Eye (tissue), 1 donor: ENCODE data around the gene NUDT6.
A peak's percentile ranks its signal among the peaks of the same experiment; 100 is the strongest.

Source experiments
- DNase-seq: peaks from one replicate; pipeline ENCODE4 v3.0.0-alpha.2; 2015

The NUDT6 gene

DNA sequence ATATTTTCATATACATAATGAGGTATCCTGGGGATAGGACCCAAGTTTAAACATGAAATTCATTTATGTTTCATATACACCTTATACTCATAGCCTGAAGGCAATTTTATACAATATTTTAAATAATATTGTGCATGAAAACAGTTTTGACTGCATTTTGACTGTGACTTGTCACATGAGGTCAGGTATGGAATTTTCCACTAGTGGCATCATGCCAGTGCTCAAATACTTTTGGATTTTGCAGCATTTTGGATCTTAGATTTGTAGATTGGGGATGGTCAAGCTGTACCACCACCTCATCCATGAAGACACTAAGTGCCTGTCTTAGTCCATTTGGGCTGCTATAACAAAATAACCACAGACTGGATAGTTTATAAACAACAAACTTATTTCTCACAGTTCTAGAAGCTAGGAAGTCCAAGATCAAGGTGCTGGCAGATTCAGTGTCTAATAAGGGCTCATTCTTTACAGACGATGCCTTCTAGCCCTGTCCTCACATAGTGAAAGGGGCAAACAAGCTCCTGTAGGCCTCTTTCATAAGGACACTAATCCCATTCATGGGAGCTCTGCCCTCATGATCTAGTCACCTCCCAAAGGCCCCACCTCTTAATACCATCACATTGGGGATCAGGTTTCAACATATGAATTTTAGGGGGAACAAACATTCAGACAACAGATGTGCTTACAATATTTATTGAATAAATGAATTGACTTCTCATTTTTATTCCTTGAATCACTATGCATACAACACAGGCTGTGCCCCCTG, 9.4 kb downstream of the NUDT6 start:
- no peak for DNase-seq

GRCh38 chr4:122911588-122911987, 10.8 kb downstream of the NUDT6 start:
- DNase-seq = no peak

- DNase-seq = no peak
Measured at GRCh38 chr4:122909683-122910082, 12.7 kb downstream of the NUDT6 start.

GRCh38 chr4:122908223-122908622, 14.2 kb downstream of the NUDT6 start:
- DNase-seq = no peak

DNA sequence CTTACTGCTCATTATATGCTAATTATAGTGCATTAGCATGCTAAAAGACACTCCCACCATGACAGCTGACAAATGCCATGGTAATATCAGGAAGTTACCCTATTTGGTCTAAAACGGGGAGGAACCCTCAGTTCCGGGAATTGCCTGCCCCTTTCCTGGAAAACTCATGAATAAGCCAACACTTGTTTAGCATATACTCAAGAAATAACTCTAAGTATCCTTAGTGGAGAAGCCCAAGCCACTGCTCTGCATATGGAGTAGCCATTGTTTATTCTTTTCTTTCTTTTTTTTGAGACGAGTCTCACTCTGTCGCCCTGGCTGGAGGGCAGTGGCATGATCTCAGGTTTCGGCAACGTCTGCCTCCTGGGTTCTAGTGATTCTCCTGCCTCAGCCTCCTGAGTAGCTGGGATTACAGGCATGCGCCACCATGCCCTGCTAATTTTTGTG, 15.5 kb downstream of the NUDT6 start:
- no peak for DNase-seq

DNA sequence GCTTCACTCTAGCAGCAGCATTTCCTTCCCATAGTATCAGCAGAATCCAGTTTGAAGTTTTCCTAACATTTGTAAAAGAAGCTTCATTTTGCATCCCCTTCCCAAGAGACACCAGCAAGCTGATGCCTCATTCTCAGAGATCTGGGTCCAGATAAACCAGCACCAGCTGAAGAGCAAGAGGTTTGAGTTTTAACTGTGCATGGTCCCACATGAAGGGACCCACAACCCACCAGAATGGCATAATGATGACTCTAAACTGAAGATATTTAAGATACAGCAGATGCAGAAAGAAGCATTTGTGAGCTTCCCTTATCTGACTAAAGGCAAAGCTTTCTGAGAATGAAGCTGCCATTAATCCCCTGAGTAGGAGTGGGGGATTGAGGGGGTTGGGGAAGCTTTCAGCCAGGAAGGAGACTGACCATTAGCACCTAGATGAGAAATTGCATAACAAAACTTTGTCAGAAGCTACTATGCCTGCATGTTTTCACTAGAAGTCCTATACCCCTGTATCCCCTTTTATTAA, 18.6 kb downstream of the NUDT6 start:
- DNase-seq = no peak

DNA sequence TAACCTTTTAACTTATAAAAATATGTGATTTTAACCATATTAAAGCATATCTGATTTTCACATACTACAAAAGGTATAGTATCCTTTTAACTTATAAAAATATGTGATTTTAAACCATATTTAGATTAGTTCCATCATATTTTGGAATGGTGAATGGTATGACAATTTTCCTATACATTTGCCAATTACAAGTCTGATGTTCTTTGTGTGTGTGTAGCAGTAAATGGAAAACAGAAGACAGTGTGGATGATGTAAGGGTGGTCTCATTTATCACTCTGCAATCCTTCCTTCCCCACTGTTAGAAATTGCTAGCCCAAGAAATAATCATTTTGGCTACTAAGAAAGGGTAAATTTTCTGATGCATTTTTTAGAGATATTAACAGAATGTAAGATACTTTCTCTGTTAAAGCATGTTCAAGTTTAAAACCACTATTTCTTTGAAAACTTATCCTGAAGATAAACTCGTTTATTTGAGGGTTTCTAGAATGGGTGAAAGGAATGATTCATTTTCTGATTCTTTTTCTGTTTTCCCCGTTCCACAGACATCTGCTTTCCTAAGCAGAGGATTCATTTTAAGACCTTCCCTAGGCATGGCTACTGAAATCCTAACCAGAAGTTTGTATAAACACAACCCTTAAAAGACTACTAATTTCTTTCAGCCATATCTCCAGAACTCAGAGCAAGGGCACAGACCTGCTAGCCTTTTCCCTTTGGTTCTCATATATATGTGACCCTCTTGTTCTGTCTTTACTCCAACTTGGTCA, 21.0 kb downstream of the NUDT6 start:
- no peak for DNase-seq

DNA sequence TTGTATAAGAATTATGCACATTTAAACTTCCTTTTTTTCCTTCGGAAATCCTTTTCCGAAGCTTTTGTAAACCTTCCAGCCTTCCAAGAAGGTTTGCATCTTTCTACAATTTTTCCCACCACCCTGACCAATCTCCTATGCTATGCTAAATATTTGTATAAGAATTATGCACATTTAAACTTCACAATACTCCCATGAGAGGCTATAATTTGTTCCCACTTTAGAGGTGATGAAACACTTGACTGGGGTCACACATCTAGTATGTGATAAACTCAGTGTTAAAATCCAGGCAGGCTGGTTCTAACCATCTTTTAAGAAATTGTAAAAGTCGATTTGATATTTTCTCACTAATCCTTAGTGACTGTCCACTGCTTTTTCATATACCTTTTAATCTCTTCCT, 22.1 kb downstream of the NUDT6 start:
- DNase-seq = no peak

DNA sequence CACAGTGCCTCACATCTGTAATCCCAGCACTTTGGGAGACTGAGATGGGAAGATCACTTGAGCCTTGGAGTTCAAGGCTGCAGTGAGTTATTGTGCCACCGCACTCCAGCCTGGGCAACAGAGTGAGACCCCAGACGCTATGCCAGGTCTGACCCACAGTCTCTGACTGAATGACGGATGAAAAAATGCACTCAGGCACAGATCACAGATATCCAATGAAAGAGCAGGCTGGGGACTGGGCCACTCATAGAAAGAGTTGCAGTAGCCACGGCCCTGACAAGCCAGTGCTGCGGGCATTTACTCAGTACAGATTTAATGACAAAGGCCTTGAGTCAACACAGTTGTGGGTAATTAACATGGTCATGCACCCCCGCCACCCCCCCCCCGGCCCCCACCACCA, 22.7 kb downstream of the NUDT6 start:
- no peak for DNase-seq

DNA sequence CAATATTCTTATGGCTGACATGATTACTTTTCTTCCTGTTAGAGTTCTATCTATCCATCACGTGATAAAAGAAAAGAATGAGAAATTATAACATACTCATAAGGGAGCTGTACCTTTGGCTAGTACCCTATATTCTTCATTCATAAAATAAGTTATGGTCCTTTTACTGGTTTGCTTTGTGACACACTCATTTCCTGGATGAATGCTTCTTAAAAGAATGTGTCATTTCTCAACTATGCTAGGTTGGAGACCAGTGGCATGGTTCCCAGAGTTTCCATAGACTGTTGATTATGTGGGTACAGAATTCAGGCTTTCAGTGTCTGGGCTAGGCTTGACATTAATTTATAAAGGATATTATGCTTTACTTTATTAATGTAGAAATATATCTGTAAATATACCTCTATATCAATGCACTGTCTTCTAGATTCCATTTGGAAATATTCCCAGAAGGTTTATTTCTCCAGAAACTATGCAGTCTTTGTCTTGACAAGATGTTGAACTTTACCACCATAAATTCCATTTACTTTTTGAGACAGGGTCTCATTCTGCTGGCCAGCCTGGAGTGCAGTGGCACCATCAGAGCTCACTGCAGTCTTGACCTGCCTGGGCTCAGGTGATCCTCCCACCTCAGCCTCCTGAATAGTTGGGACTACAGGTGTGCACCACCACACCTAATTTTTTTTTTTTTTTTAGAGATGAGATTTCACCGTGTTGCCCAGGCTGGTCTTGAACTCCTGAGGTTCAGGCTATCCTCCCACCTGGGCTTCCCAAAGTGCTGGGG, 23.8 kb downstream of the NUDT6 start:
- DNase-seq = peak; percentile 31

- DNase-seq = peak; percentile 23
Measured at GRCh38 chr4:122896270-122896669, 26.1 kb downstream of the NUDT6 start.

- DNase-seq = peak; percentile 42
Measured at GRCh38 chr4:122895336-122895995, 26.9 kb downstream of the NUDT6 start.

DNA sequence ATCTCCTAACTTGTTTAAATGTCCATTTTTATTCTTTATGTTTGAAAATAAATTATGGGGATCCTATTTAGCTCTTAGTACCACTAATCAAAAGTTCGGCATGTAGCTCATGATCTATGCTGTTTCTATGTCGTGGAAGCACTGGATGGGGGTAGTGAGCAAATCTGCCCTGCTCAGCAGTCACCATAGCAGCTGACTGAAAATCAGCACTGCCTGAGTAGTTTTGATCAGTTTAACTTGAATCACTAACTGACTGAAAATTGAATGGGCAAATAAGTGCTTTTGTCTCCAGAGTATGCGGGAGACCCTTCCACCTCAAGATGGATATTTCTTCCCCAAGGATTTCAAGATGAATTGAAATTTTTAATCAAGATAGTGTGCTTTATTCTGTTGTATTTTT, 27.6 kb downstream of the NUDT6 start:
- DNase-seq = peak; percentile 57

DNA sequence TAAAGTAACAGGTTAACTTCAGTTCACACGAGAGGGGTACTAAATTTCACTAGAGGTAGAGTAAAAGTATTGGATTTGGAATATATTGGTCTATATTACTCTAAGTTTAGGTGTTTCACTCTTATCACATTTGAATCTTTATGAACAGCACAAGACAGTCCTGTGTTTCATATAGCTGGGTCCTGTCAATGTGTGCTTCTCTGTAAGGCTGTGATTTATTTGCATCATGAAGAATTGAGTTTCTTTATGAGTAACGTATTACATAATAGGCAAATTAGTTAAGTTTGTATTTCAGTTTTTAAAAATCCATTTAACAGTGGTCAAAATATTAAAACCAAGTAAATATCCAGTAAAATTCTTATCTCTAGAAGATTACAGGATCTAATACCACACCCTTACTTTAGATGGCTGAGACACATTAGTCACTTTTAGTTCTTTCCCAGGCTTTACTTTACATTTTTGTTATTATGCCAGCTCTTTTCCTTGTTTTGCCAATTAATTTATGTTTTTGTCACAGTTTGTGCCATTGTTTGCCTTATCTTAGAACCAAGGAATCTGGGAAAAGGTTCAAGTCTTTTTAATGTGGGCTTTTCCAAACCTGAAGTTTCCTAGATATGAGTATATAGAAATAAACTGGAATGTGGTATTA, 32.1 kb downstream of the NUDT6 start:
- DNase-seq = no peak

- DNase-seq = no peak
Measured at GRCh38 chr4:122889726-122890125, 32.7 kb downstream of the NUDT6 start.

- no peak for DNase-seq
Measured at GRCh38 chr4:122884499-122884898, 37.9 kb downstream of the NUDT6 start.

DNA sequence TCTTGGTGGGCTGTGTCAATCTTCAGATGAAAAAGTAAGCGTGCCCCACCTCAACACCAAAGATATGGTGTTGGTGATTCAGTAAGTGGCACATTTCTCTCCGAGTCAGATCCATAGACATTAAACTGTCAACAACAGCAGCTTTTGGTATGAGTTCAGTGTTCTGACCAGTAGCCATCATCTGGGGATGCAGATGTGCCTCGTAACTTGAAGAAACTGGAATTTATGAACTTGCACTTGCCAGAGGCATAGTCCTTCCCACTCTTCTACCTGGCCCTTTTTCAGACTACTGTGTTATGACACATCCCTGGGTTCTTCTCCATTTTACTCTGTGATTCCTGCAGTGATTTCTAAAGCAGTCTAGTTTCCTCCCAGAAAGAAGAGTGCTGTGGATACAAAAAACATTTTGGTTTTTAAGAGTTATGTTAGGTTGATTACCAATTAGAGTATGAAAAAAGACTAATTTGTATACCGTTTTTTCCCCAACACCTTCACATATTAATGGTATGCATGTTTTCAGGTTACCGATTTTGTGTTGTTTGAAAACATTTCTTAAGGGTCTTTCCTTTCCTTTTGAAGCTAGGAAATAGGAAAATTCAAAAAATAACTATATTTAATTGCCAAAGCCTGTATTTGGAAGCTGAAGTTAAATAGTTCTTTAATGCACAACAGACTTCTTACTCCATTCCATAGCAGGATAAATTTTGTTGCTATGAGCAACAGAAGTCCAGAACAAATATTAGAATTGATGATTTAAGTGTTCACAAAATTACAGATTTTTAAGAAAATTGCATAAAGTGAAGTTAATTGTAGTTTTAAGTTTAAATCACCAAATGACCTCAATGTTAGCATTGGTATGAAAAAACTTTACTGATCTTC, 39.3 kb downstream of the NUDT6 start:
- no peak for DNase-seq

- DNase-seq = no peak
Measured at GRCh38 chr4:122879001-122879400, 43.4 kb downstream of the NUDT6 start.

DNA sequence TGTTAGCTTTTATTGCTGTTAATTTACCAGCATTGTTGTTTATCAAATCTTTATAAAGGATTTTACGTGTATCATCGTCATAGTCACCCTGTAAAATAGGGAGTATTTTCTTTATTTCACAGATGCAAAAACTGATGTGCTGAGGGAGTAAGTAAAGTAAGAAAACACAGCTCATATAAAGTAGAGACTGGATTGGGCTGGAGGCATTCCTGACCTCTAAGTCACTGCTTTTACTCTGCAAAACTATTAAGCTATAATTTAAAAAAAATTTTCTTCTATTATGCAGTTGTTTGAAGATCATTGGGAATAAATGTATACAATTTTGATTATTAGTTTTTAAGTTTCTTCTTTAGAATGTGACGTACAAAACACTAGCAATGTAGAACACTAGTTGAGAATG, 45.9 kb downstream of the NUDT6 start:
- DNase-seq = no peak

- DNase-seq = no peak
Measured at GRCh38 chr4:122875949-122876348, 46.4 kb downstream of the NUDT6 start.
